ENCODE results near the gene PIP.

GRCh38 chr7:143171697-143172096, 39.8 kb downstream of the PIP start:
- TF ChIP-seq CTCF (IDR thresholded peaks at IDR 0.05) (no peak), POLR2AphosphoS5 (IDR thresholded peaks at IDR 0.05) (no peak), POLR2A (IDR thresholded peaks at IDR 0.05) (no peak)

Data from breast epithelium (tissue), 3 donors.